OCI-LY7 (cell line): ENCODE results near the gene DDX25.

Source experiments
- EZH2phosphoT487 ChIP-seq: fragments of 200-600 bp; sonication (generic); IDR thresholded peaks from 2 replicates; pipeline ENCODE4 v1.6.1; 2018; ENCODE audit warnings: low read depth, borderline replicate concordance, mild to moderate bottlenecking, mixed run types, antibody characterized with exemption, low read length, moderate library complexity, mixed read lengths
- TF ChIP-seq, protein P1 (sequence below): fragments of 200-600 bp; sonication (generic); conservative IDR thresholded peaks from 2 replicates; pipeline ENCODE4 v1.5.1; 2014; ENCODE audit warnings: mild to moderate bottlenecking, antibody characterized with exemption, low read length, moderate library complexity, mixed read lengths

DNA sequence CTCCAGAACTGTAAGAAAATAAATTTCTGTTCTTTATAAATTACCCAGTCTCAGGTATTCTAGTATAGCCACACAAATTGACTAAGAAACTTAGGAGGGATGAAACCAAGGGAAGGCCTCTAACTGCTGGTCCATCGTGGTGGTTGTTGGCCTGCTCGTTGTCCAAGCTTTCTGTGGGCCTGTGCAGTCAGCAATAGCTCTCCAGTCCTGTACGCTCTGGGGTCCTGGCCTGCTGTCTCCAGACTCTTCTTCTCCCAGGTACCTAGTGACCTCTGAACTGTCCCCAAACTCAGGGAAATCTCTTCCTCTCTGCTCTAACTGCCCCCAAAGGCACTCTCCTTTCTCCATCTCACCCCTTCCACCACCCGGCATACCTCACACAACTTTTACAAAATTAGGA is 35.8 kb downstream of the DDX25 start:
- TF ChIP-seq, protein P1, sequence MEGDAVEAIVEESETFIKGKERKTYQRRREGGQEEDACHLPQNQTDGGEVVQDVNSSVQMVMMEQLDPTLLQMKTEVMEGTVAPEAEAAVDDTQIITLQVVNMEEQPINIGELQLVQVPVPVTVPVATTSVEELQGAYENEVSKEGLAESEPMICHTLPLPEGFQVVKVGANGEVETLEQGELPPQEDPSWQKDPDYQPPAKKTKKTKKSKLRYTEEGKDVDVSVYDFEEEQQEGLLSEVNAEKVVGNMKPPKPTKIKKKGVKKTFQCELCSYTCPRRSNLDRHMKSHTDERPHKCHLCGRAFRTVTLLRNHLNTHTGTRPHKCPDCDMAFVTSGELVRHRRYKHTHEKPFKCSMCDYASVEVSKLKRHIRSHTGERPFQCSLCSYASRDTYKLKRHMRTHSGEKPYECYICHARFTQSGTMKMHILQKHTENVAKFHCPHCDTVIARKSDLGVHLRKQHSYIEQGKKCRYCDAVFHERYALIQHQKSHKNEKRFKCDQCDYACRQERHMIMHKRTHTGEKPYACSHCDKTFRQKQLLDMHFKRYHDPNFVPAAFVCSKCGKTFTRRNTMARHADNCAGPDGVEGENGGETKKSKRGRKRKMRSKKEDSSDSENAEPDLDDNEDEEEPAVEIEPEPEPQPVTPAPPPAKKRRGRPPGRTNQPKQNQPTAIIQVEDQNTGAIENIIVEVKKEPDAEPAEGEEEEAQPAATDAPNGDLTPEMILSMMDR: no peak
- TF ChIP-seq EZH2phosphoT487: no peak
